Ishikawa (cell line): ENCODE measurements around the gene FAIM2.

Source experiments
- CEBPB ChIP-seq: IDR thresholded peaks from 2 replicates; pipeline ENCODE4 v1.6.1; 2012
- CREB1 ChIP-seq: IDR thresholded peaks from 2 replicates; pipeline ENCODE4 v1.6.1; 2012; ENCODE audit warnings: low read depth
- EGR1 ChIP-seq: IDR thresholded peaks from 2 replicates; pipeline ENCODE4 v1.6.1; 2012
- EP300 ChIP-seq: IDR thresholded peaks from 2 replicates; pipeline ENCODE4 v1.6.1; 2012; ENCODE audit warnings: borderline replicate concordance
- FOXM1 ChIP-seq: IDR thresholded peaks from 2 replicates; pipeline ENCODE4 v1.6.1; 2012; ENCODE audit warnings: low read depth, borderline replicate concordance
- MAX ChIP-seq: IDR thresholded peaks from 2 replicates; pipeline ENCODE4 v1.6.1; 2012
- NFIC ChIP-seq: IDR thresholded peaks from 2 replicates; pipeline ENCODE4 v1.6.1; 2012
- RAD21 ChIP-seq: IDR thresholded peaks from 2 replicates; pipeline ENCODE4 v1.6.1; 2012; ENCODE audit warnings: low read depth
- REST ChIP-seq: IDR thresholded peaks from 2 replicates; pipeline ENCODE4 v1.6.1; 2012; ENCODE audit warnings: low read depth, mild to moderate bottlenecking
- TAF1 ChIP-seq: IDR thresholded peaks from 2 replicates; pipeline ENCODE4 v1.6.1; 2012; ENCODE audit warnings: low read depth, mild to moderate bottlenecking
- TCF12 ChIP-seq: IDR thresholded peaks from 2 replicates; pipeline ENCODE4 v1.6.1; 2012; ENCODE audit warnings: low read depth
- TEAD4 ChIP-seq: IDR thresholded peaks from 2 replicates; pipeline ENCODE4 v1.6.1; 2012
- USF1 ChIP-seq: IDR thresholded peaks from 2 replicates; pipeline ENCODE4 v1.6.1; 2012
- YY1 ChIP-seq: IDR thresholded peaks from 2 replicates; pipeline ENCODE4 v1.6.1; 2012; ENCODE audit warnings: low read depth
- ZBTB7A ChIP-seq: IDR thresholded peaks from 2 replicates; pipeline ENCODE4 v1.6.1; 2012; ENCODE audit warnings: low read depth

The FAIM2 gene

GRCh38 chr12:49924628-49925246 lies 21.0 kb upstream of the FAIM2 start:
- TF ChIP-seq TAF1 (no peak), MAX (no peak), USF1 (no peak), EP300 (no peak), TCF12 (no peak), TEAD4 (no peak), FOXM1 (no peak)

- TF ChIP-seq TEAD4 (no peak), NFIC (no peak), YY1 (no peak), REST (no peak), MAX (no peak), EP300 (no peak), USF1 (no peak)
These were observed 20.3 kb upstream of the FAIM2 start for GRCh38 chr12:49923880-49924556.

GRCh38 chr12:49923035-49923644 lies 19.4 kb upstream of the FAIM2 start:
- TF ChIP-seq ZBTB7A (no peak), TCF12 (no peak), NFIC (no peak), USF1 (no peak), FOXM1 (no peak), TAF1 (no peak), CEBPB (no peak), REST (no peak), YY1 (no peak), TEAD4 (no peak)

GRCh38 chr12:49922349-49923034 lies 18.8 kb upstream of the FAIM2 start:
- TF ChIP-seq TCF12 (no peak), USF1 (no peak), ZBTB7A (no peak), CEBPB (no peak), CREB1 (no peak), MAX (no peak), EGR1 (no peak), REST (no peak), EP300 (no peak), TEAD4 (no peak), FOXM1 (no peak), NFIC (no peak), TAF1 (no peak), RAD21 (no peak), YY1 (no peak)
